ENCODE results near the gene ACER1. TPM values are rescaled to one million over a fixed set of nuclear protein-coding genes. Genes with fewer than 3 reads are reported as not detected.

ACER1 gene
- total and polyA plus RNA-seq, 2 of the 13 experiments (the other 11 are each of a cell fraction or from before 2014, with no cell fraction given): not detected

DNA sequence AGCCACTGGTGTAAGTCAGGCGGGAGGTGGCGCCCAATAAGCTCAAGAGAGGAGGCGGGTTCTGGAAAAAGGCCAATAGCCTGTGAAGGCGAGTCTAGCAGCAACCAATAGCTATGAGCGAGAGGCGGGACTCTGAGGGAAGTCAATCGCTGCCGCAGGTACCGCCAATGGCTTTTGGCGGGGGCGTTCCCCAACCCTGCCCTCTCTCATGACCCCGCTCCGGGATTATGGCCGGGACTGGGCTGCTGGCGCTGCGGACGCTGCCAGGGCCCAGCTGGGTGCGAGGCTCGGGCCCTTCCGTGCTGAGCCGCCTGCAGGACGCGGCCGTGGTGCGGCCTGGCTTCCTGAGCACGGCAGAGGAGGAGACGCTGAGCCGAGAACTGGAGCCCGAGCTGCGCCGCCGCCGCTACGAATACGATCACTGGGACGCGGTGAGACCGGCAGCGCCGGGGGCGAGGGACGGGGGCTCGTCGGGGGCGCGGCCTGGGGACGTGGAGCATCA is 39.2 kb upstream of the ACER1 start, which contains the start of gene ALKBH7 (continued):
- TF ChIP-seq TBX2 (CRISPR knock-in tag; IDR thresholded peaks at IDR 0.05; ENCODE audit: borderline replicate concordance): peak; percentile 58; the same call in 1 of the 2 replicates
- peak; percentile 100 for TF ChIP-seq NFYB (CRISPR knock-in tag; IDR thresholded peaks at IDR 0.05)
- TF ChIP-seq FIP1L1 (IDR thresholded peaks at IDR 0.05; ENCODE audit: borderline replicate concordance, insufficient read depth, low read depth, low read length): 0 out of 2 replicates have a peak, but pooled peaks have one; percentile 51
- TF ChIP-seq MED1 (CRISPR knock-in tag; IDR thresholded peaks at IDR 0.05): peak; percentile 44; the same call in 1 of the 2 replicates
- peak; percentile 65 for TF ChIP-seq GABPB1 (CRISPR knock-in tag; IDR thresholded peaks at IDR 0.05)
- TF ChIP-seq, protein P1, sequence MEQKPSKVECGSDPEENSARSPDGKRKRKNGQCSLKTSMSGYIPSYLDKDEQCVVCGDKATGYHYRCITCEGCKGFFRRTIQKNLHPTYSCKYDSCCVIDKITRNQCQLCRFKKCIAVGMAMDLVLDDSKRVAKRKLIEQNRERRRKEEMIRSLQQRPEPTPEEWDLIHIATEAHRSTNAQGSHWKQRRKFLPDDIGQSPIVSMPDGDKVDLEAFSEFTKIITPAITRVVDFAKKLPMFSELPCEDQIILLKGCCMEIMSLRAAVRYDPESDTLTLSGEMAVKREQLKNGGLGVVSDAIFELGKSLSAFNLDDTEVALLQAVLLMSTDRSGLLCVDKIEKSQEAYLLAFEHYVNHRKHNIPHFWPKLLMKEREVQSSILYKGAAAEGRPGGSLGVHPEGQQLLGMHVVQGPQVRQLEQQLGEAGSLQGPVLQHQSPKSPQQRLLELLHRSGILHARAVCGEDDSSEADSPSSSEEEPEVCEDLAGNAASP (CRISPR knock-in tag; IDR thresholded peaks at IDR 0.05; ENCODE audit: borderline replicate concordance): no peak
- no peak for TF ChIP-seq ZNF878 (CRISPR knock-in tag; IDR thresholded peaks at IDR 0.05)
- 0 out of 2 replicates have a peak, but pooled peaks have one; percentile 57 for TF ChIP-seq ZNF33A (CRISPR knock-in tag; IDR thresholded peaks at IDR 0.05; ENCODE audit: borderline replicate concordance)
- TF ChIP-seq STAG1 (CRISPR knock-in tag; IDR thresholded peaks at IDR 0.05): no peak
- TF ChIP-seq RARA (CRISPR knock-in tag; IDR thresholded peaks at IDR 0.05): no peak
- TF ChIP-seq PTBP1 (IDR thresholded peaks at IDR 0.05; ENCODE audit: low read depth, low read length, poor library complexity, severe bottlenecking): no peak
- no peak for TF ChIP-seq GZF1 (CRISPR knock-in tag; IDR thresholded peaks at IDR 0.05)
- TF ChIP-seq HOXA9 (CRISPR knock-in tag; IDR thresholded peaks at IDR 0.05; ENCODE audit: borderline replicate concordance): peak; percentile 64; the same call in 1 of the 2 replicates
- no peak for TF ChIP-seq ZNF382 (CRISPR knock-in tag; IDR thresholded peaks at IDR 0.05; ENCODE audit: borderline replicate concordance)
- TF ChIP-seq FLYWCH1 (CRISPR knock-in tag; IDR thresholded peaks at IDR 0.05): no peak
- peak; percentile 36; the same call in 1 of the 2 replicates for TF ChIP-seq MTA1 (CRISPR knock-in tag; IDR thresholded peaks at IDR 0.05; ENCODE audit: borderline replicate concordance)
- peak; percentile 46; the same call in 1 of the 2 replicates for TF ChIP-seq YEATS4 (CRISPR knock-in tag; IDR thresholded peaks at IDR 0.05; ENCODE audit: borderline replicate concordance)
- TF ChIP-seq SRSF4 (IDR thresholded peaks at IDR 0.05; ENCODE audit: low read depth, low read length, poor library complexity, severe bottlenecking): no peak
- no peak for TF ChIP-seq CENPX (CRISPR knock-in tag; IDR thresholded peaks at IDR 0.05)
- TF ChIP-seq ZNF432 (CRISPR knock-in tag; IDR thresholded peaks at IDR 0.05; ENCODE audit: borderline replicate concordance): no peak
- TF ChIP-seq ZNF652 (CRISPR knock-in tag; IDR thresholded peaks at IDR 0.05; ENCODE audit: borderline replicate concordance, low read depth): no peak
- no peak; the same call in 1 of the 2 replicates for TF ChIP-seq ATF7-NPFF (CRISPR knock-in tag; IDR thresholded peaks at IDR 0.05; ENCODE audit: low read depth)
- TF ChIP-seq ZC3H4 (CRISPR knock-in tag; IDR thresholded peaks at IDR 0.05; ENCODE audit: borderline replicate concordance): no peak
- TF ChIP-seq DPF2 (CRISPR knock-in tag; IDR thresholded peaks at IDR 0.05; ENCODE audit: borderline replicate concordance, low read depth): no peak
- 0 out of 2 replicates have a peak, but pooled peaks have one; percentile 4 for TF ChIP-seq ESRRA (CRISPR knock-in tag; IDR thresholded peaks at IDR 0.05; ENCODE audit: low read depth)
- no peak for TF ChIP-seq ZNF121 (CRISPR knock-in tag; IDR thresholded peaks at IDR 0.05)
- TF ChIP-seq HOXA5 (CRISPR knock-in tag; IDR thresholded peaks at IDR 0.05): peak; percentile 33; the same call in 1 of the 2 replicates
- TF ChIP-seq MEIS1 (CRISPR knock-in tag; IDR thresholded peaks at IDR 0.05; ENCODE audit: borderline replicate concordance): peak; percentile 53
- 0 out of 2 replicates have a peak, but pooled peaks have one; percentile 10 for TF ChIP-seq ZNF256 (CRISPR knock-in tag; conservative IDR thresholded peaks at IDR 0.05)
- peak; percentile 69 for TF ChIP-seq POLR2AphosphoS5 (IDR thresholded peaks at IDR 0.05; ENCODE audit: low read depth, low read length)
- no peak for TF ChIP-seq KDM4B (CRISPR knock-in tag; IDR thresholded peaks at IDR 0.05)
- TF ChIP-seq POGZ (CRISPR knock-in tag; IDR thresholded peaks at IDR 0.05): 0 out of 2 replicates have a peak, but pooled peaks have one; percentile 38
